H4 (cell line): Measurements from ENCODE around the gene TPSG1. TPM values are rescaled to one million over a fixed set of nuclear protein-coding genes. Genes with fewer than 3 reads are reported as not detected.

Experiments used
- DNase-seq: peaks from one replicate; pipeline ENCODE4 v3.0.0-alpha.2; 2015; ENCODE audit warnings: low spot score
- total RNA-seq: library from RNA; depleted of rRNA; stranded (reverse); fragments of >200 nt; shearing (Covaris generic); gene quantifications from 2 replicates; pipeline ENCODE4 v1.2.3, GENCODE V29; 2014; rRNA removed

The TPSG1 gene
- total RNA-seq, 1 experiment from 2014 or later, result 1.1 TPM

- DNase-seq, result no peak
Measured at GRCh38 chr16:1177053-1177452, 48.0 kb downstream of the TPSG1 start.

DNA sequence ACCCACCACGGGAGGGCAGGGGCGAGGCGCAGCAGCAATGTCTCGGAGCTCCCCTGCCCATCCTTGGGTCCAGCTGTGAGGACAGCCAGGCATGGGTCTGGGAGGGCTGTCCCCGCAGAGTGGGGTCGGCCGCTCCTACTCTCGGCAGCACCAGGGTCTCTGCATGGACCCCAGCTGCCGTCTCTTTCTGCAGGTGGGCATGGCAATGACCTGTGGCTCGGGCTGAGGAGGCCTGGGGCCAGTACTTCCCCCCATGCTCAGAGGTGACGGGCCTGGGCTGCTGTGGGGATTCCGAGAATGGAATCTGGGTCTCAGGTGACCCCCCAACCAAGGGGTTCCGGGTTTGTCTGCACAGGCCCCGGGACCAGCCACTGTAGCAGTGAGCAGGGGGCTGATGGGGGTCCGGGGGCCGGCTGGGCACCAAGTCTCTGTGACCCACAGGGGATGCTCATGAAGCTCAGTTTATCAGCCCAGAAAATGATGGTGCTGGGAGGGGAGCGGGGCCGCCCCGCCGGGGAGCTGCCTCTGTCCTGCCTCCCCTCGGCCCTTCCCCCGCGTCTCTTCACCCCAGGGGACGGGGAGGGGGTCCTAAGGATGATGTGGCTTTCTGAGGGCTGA is 48.7 kb downstream of the TPSG1 start:
- DNase-seq, result no peak

GRCh38 chr16:1175566-1176279 is 49.3 kb downstream of the TPSG1 start:
- DNase-seq, result peak; percentile 86

- DNase-seq, result no peak
Measured at GRCh38 chr16:1174477-1175357, 50.4 kb downstream of the TPSG1 start.

- no peak for DNase-seq
Measured at GRCh38 chr16:1173788-1174451, 51.1 kb downstream of the TPSG1 start.

DNA sequence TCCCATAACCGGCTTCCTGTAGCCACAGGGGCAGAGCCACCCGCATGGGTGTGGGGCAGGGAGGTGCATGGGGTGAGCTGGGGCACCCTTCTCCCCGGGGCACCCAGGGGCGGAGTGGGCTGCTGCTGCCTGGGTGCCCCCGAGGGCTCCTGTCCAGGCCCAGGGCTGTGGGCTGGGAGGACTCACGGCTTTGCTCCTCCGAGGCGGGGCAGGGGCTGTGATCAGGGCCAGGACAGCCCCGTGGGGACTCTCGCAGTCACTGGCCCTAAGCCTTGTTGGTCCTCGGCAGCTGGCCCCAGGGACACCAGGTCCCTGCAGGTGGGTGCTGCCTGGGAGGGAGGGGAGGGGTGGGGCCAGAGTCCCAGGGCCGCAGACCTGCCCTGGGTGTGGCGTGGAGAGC is 52.4 kb downstream of the TPSG1 start:
- no peak for DNase-seq

DNA sequence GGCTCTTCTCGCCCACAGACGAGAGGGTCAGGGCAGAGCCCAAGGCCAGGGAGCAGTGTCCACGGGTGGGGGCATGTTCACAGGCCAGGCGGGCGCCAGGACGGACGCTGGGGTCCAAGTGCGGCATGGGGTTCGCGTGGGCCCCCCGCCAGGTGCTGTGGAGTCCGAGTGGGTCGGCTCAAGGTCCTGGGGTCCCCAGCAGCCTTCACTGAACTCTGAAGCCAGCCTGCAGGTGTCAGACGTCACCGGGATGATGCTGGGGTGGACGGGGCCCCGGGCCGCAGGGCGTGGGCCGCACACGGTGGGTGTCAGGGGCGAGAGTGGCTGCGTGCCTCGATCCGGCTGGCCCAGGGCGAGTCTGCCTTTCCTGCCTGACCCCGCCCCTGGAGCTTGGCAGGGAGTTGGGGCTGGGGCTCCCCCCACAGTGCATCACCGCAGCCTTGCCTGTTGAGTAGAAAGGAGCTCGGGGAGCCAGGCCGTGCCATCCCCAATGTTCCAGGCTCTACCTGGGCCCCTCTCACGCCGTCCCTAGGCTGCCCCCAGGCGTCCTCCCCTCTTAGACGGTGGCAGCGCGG is 53.1 kb downstream of the TPSG1 start:
- DNase-seq, result no peak

Other genes with a start within 250 kb of the TPSG1 start
- 0.12 and 0.35 TPM in 2 replicates for gene SOX8, start 243.5 kb downstream of the TPSG1 start, total RNA-seq
- not detected in 2 replicates for gene SSTR5, start 152.5 kb downstream of the TPSG1 start, total RNA-seq
- not detected in 2 replicates for gene C1QTNF8, start 129.0 kb downstream of the TPSG1 start, total RNA-seq
- gene CACNA1H, start 72.2 kb downstream of the TPSG1 start, total RNA-seq, result 1.4 and 2.0 TPM in 2 replicates
- gene TPSB2, start 4.9 kb upstream of the TPSG1 start, total RNA-seq, result 0.17 TPM in 1 of 2 replicates, not detected in the other
- gene TPSAB1, start 15.4 kb upstream of the TPSG1 start, total RNA-seq, result not detected in 2 replicates
- gene TPSD1, start 30.8 kb upstream of the TPSG1 start, total RNA-seq, result not detected in 2 replicates
- gene UBE2I, start 84.4 kb upstream of the TPSG1 start, total RNA-seq, result 77.4 and 121 TPM in 2 replicates
- gene BAIAP3, start 108.4 kb upstream of the TPSG1 start, total RNA-seq, result 0.06 and 1.3 TPM in 2 replicates
- 41.5 and 53.8 TPM in 2 replicates for gene TSR3, start 126.6 kb upstream of the TPSG1 start, total RNA-seq
- 27.9 and 37.1 TPM in 2 replicates for gene GNPTG, start 126.7 kb upstream of the TPSG1 start, total RNA-seq
- 12.4 and 14.4 TPM in 2 replicates for gene UNKL, start 189.4 kb upstream of the TPSG1 start, total RNA-seq
- gene UQCC4, start 195.5 kb upstream of the TPSG1 start, total RNA-seq, result 24.8 and 40.7 TPM in 2 replicates
- gene PERCC1, start 205.8 kb upstream of the TPSG1 start, total RNA-seq, result not detected in 2 replicates
- gene CCDC154, start 219.3 kb upstream of the TPSG1 start, total RNA-seq, result not detected in 2 replicates
- gene CLCN7, start 249.8 kb upstream of the TPSG1 start, total RNA-seq, result 16.0 and 21.0 TPM in 2 replicates